ENCODE results near the gene GCK. TPM values are rescaled to one million over a fixed set of nuclear protein-coding genes. Genes with fewer than 3 reads are reported as not detected.
A peak's percentile ranks its signal among the peaks of the same experiment; 100 is the strongest.

GCK gene
- total and polyA plus RNA-seq, 4 donors = 0.09 to 12.7 (median 0.44) TPM

GRCh38 chr7:44182827-44183226 is 6.4 kb downstream of the GCK start:
- H3K4me3 ChIP-seq (ENCODE audit: low read depth in 1 of 3, low read length in 3 of 3) = peak overlapping the region in 1 of 3 donors; percentile 5
- DNase-seq (ENCODE audit: low spot score) = no peak
- 82% methylated on average over 5 of the region's 5 CpGs for WGBS
- peaks cover 6 to 16% (median 12%) of the 10 kb centered on the region in 4 donors for H3K9me3 ChIP-seq (ENCODE audit: control insufficient read depth in 4 of 4, low read length in 3 of 4)
- H3K4me1 ChIP-seq (ENCODE audit: control insufficient read depth in 4 of 4, insufficient read depth in 4 of 4, low read length in 3 of 4) = peaks cover 0 to 3% (median 1%) of the 10 kb centered on the region in 4 donors
- no peaks in the 10 kb centered on the region for H3K27me3 ChIP-seq (ENCODE audit: control insufficient read depth in 4 of 4, insufficient read depth in 4 of 4, low read length in 3 of 4)
- TF ChIP-seq GABPA (IDR thresholded peaks at IDR 0.05 in 1 of 2, conservative IDR thresholded peaks at IDR 0.05 in 1 of 2) (no peak), TAF1 (conservative IDR thresholded peaks at IDR 0.05) (no peak), MAX (IDR thresholded peaks at IDR 0.05) (no peak), NR2F2 (IDR thresholded peaks at IDR 0.05) (no peak), HNF4A (conservative IDR thresholded peaks at IDR 0.05) (no peak), CTCF (IDR thresholded peaks at IDR 0.05; ENCODE audit: low read depth, low read length, missing input control) (no peak), FOXA1 (IDR thresholded peaks at IDR 0.05) (no peak), RXRA (IDR thresholded peaks at IDR 0.05) (no peak), JUND (IDR thresholded peaks at IDR 0.05) (no peak)
- no peaks in the 10 kb centered on the region for H3K36me3 ChIP-seq (ENCODE audit: control insufficient read depth in 4 of 4, insufficient read depth in 3 of 4, low read depth in 1 of 4, low read length in 3 of 4)
- H3K27ac ChIP-seq (ENCODE audit: low read depth in 1 of 2, low read length in 2 of 2) = no peak overlapping the region
- no peak overlapping the region for H3K9ac ChIP-seq (ENCODE audit: low read depth in 1 of 2, low read length in 2 of 2)

GRCh38 chr7:44180631-44181030 is 8.6 kb downstream of the GCK start:
- 75% methylated on average over 3 of the region's 3 CpGs for WGBS
- no peak for TF ChIP-seq HNF4A (conservative IDR thresholded peaks at IDR 0.05)
- TF ChIP-seq YY1 (IDR thresholded peaks at IDR 0.05) = no peak
- TF ChIP-seq ATF3 (IDR thresholded peaks at IDR 0.05) = no peak
- TF ChIP-seq FOXA1 (IDR thresholded peaks at IDR 0.05) = no peak
- TF ChIP-seq GABPA (IDR thresholded peaks at IDR 0.05 in 1 of 2, conservative IDR thresholded peaks at IDR 0.05 in 1 of 2) = no peak
- no peak for TF ChIP-seq RAD21 (IDR thresholded peaks at IDR 0.05)
- TF ChIP-seq ZBTB33 (IDR thresholded peaks at IDR 0.05) = no peak
- no peak for TF ChIP-seq RXRA (IDR thresholded peaks at IDR 0.05)
- no peak for TF ChIP-seq FOXA2 (IDR thresholded peaks at IDR 0.05)
- TF ChIP-seq HNF4G (IDR thresholded peaks at IDR 0.05) = no peak
- no peak for TF ChIP-seq JUND (IDR thresholded peaks at IDR 0.05)
- no peak for TF ChIP-seq REST (IDR thresholded peaks at IDR 0.05)
- no peak for TF ChIP-seq MAX (IDR thresholded peaks at IDR 0.05)
- TF ChIP-seq TAF1 (conservative IDR thresholded peaks at IDR 0.05) = no peak
- no peak for TF ChIP-seq NR2F2 (IDR thresholded peaks at IDR 0.05)
- no peak for TF ChIP-seq SP1 (IDR thresholded peaks at IDR 0.05)
- TF ChIP-seq CTCF (IDR thresholded peaks at IDR 0.05; ENCODE audit: low read depth, low read length, missing input control) = no peak
- no peak for TF ChIP-seq EGR1 (IDR thresholded peaks at IDR 0.05; ENCODE audit: low read depth in 2 of 2)
- DNase-seq (ENCODE audit: low spot score) = no peak

More at GRCh38 chr7:44180631-44181030, 8.6 kb downstream of the GCK start:
- Histone ChIP-seq H3K27ac (ENCODE audit: low read depth in 1 of 2, low read length in 2 of 2) (no peak overlapping the region), H3K36me3 (ENCODE audit: control insufficient read depth in 4 of 4, insufficient read depth in 3 of 4, low read depth in 1 of 4, low read length in 3 of 4) (no peaks in the 10 kb centered on the region), H3K27me3 (ENCODE audit: control insufficient read depth in 4 of 4, insufficient read depth in 4 of 4, low read length in 3 of 4) (no peaks in the 10 kb centered on the region), H3K4me3 (ENCODE audit: low read depth in 1 of 3, low read length in 3 of 3) (no peak overlapping the region), H3K9me3 (ENCODE audit: control insufficient read depth in 4 of 4, low read length in 3 of 4) (peaks cover 6 to 16% (median 12%) of the 10 kb centered on the region in 4 donors), H3K4me1 (ENCODE audit: control insufficient read depth in 4 of 4, insufficient read depth in 4 of 4, low read length in 3 of 4) (no peaks in the 10 kb centered on the region), H3K9ac (ENCODE audit: low read depth in 1 of 2, low read length in 2 of 2) (no peak overlapping the region)
